GOT3 (cell line): ENCODE measurements around the gene RASSF7.
A peak's percentile ranks its signal among the peaks of the same experiment; 100 is the strongest.
"Not testable (repeated sequence)": the region's sequence is repeated elsewhere in the genome, so short reads cannot be mapped to it uniquely, and the experiment has no call there.

Experiments
- DNase-seq: peaks from one replicate; lab custom pipeline; 2025; ENCODE audit warnings: mixed read lengths; lab: John Stamatoyannopoulos, UW

The RASSF7 gene

DNA sequence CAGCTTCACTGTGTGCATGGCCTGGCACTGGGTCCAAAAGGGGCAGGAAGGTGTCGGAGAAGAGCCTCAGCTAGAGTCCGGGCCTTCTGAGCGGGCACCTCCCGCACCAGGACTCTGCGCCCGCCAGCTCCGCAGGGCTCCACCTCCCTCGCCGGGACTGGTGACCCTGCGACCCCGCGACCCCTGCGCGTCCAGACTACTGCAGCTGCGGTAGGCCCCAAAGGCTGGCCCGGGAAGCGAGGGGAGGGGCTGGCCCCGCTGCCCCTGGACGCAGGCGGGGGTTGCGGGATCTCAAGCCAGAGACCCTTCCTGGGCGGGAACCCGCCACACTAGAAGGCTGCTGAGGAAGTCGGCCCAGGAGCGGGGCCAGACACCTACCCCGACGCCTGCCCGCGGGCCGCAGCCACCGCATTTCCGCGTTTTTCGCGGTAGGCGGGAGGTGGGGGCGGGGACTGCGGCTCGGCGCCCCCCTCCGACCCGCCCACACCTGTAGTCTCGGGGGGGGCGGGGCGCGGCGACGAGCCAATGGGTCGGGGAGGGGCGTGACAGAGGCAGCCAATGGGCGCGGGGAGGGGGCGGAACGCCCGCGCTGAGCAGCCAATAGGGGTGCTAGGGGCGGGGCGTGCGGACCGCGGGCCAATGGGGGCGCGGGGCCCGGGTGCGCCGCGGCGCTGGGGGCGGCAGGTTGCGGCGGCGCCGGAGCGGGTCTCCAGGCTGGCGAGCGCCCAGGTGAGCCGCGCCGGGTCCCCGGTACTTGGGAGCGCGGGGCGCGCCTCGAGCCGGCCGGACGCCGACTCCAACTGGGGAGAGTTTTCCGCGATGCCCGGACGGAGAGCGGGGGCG, at the start of gene RASSF7, which contains the start of gene LMNTD2:
Gene RASSF7, plus strand, starts transcription at position 666 of the 843 bp plus-strand sequence. CDS start 799 bp downstream, outside the sequence.
Gene LMNTD2, minus strand, starts transcription at position 434 of the 843 bp plus-strand sequence. Its CDS starts 22 bp downstream, at position 412.
- DNase-seq = peak; percentile 43

- DNase-seq = no peak
Measured at GRCh38 chr11:512761-513595, 47.8 kb upstream of the RASSF7 start.

- DNase-seq = no peak
Measured at GRCh38 chr11:514606-515005, 46.2 kb upstream of the RASSF7 start.

GRCh38 chr11:515131-515530, 45.6 kb upstream of the RASSF7 start:
- DNase-seq = no peak

DNA sequence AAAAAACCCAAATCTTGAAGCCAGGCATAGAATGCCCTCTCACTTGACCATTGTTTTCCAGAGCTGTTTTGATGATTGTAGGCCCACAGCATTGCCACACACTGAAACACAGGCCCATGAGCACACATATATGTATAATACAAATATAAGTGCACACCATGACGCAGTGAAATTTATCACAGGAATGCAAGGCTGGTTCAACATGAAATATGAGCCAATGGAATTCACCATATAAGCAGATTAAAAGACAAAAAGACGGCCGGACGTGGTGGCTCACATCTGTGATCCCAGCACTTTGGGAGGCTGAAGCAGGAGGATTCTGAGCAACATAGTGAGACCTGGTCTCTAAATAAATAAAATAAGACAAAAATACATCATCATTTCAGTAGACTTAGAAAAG, 44.4 kb upstream of the RASSF7 start:
- DNase-seq = no peak

DNA sequence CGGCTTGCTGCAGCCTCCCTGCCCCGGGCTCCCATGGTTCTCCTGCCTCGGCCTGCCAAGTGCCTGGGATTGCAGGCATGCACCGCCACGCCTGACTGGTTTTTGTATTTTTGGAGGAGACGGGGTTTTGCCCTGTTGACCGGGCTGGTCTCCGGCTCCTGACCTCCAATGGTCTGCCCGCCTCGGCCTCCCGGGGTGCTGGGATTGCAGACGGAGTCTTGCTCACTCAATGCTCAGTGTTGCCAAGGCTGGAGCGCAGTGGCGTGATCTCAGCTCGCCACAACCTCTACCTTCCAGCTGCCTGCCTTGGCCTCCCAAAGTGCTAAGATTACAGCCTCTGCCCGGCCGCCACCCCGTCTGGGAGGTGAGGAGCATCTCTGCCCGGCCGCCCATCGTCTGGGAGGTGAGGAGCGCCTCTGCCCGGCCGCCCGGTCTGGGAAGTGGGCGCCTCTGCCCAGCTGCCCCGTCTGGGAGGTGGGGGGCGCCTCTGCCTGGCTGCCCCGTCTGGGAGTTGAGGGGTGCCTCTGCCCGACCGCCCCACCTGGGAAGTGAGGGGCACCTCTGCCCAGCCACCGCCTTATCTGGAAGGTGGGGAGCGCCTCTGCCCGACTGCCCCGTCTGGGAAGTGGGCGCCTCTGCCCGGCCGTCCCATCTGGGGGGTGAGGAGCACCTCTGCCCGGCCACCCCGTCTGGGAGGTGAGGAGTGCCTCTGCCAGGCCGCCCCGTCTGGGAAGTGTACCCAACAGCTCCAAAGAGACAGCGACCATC, 43.7 kb upstream of the RASSF7 start:
- not testable (repeated sequence) for DNase-seq

- peak; percentile 80 for DNase-seq
Measured at GRCh38 chr11:518463-519202, 42.1 kb upstream of the RASSF7 start.

DNA sequence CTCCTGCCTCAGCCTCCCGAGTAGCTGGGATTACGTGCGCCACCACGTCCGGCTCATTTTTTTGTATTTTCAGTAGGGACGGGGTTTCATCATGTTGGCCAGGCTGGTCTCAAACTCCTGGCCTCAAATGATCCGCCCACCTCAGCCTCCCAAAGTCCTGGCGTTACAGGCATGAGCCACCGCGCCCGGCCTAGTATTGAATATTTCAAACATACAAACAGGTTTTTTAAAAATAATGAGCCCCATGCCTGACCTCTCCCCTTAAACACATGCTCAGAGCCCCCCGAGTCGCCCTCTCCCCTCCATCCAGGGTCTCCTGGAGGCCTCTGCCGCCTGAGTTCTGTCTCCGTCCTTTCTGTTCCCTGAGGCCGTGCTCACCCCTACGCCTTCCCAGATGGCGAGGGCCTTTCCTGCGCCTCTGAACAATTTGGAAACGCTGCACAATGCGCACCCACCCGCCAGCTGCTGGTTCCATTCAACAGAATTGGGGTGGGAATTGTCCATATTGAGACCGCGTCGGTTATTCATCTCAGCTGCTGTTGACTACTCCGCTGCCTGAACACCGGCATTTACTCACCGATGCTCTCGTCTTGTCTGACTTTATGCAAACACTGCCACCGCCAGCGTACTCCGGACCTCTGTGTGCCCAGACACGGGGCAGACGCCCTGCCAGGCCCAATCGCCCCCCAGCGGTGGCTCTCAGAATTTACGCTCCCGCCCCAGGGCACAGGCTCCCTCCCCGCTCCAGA, 40.2 kb upstream of the RASSF7 start:
- no peak for DNase-seq

DNA sequence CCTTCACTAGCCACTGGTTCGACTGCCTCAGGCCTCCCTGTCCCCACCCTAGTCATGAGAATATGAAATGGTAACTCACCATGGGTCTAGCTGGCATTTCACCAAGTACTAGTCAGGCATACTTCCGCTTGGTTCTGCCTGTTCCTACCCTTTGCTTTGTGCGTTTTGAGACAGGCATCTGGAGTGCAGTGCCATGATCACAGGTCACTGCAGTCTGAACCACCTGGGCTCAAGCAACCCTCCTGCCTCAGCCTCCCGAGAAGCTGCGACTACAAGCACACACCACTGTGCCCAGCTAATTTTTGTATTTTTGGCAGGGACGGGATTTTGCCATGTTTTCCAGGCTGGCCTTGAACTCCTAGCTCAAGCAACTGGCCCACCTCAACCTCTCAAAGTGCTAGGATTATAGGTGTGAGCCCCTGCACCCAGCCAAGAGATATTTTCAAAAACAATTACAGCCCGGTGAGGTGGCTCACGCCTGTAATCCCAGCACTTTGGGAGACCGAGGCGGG, 39.5 kb upstream of the RASSF7 start:
- DNase-seq = no peak

DNA sequence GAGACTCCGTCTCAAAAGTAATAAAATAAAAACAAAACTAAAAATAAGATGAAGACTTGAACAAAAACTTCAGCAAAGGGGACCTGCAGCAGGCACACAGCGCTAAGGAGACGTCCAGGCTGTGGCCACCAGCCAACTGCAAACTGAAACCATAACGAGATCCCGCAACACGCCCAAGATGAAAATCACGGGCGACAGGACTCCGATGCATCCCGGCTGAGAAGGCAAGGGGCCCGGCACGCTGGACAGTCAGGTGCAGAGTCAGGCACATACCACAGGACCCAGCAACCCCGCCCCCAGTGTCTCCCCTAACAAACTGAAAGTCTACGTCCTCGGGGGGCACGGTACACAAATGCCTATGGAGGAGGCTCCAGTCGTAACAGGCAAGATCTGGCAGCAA, 34.6 kb upstream of the RASSF7 start:
- no peak for DNase-seq

- no peak for DNase-seq
Measured at GRCh38 chr11:528166-528814, 32.5 kb upstream of the RASSF7 start.

GRCh38 chr11:528815-529727, 31.7 kb upstream of the RASSF7 start:
- no peak for DNase-seq

GRCh38 chr11:529728-530411, 30.9 kb upstream of the RASSF7 start:
- no peak for DNase-seq

DNA sequence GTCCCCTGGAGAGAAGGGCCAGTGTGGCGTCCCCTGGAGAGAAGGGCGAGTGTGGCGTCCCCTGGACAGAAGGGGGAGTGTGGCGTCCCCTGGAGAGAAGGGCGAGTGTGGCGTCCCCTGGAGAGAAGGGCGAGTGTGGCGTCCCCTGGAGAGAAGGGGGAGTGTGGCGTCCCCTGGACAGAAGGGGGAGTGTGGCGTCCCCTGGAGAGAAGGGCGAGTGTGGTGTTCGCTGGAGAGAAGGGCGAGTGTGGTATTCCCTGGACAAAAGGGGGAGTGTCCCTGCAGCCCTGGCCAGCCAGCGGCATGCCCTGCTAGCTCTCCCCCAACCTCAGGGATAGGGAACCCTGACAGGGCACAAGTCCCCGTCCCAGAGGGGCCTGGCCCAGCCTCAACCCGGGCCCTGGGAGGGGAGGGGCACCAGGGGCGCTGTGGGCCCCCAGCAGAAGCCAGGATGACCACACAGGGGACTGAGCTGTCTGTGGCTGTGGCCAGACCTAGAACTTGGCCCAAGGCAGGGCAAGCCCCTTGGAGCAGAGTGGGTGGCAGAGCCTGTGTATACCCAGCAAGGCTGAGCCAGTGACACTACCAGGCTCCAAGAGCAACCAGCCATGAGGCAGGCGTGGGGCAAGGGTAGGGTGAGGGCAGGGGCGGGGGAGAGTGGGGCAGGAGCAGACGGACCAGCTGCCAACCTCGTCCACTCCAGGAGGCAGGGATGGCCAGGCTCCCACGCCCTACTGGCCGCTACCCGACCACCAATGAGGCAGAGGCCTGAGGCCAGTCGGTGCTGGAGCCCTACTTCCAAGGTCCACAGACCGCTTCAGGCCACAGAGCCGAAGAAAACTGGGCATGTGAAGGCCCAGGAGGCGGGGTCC, 29.6 kb upstream of the RASSF7 start:
- DNase-seq = no peak

DNA sequence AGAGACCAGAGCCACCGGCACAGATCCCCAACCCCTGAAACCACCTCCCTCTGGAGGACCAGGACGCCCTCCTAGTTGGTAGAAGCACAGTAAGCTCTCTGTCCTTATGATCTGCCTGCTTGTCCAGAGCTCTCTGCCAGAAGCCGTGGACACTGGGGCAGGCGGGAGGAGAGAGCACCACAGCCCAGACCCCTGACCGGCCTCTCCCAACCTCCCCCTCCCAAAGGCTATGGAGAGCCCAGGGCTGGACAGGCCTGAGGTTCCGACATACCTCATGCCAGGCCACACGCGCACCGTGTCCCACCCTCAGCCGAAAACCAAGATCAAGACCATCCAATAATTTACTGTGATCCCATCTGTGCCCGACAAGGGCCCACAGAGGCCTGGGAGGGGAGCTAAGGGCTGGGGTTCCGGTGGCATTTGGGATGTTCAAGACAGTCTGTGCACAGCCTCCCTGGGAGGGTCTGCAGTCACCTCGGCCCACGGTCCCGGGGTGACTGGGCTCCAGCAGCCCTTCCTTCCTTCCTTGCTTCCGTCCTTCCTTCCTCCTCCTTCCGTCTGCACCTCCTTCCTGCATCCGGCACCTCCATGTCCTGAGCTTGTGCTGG, 28.7 kb upstream of the RASSF7 start:
- no peak for DNase-seq

- DNase-seq = no peak
Measured at GRCh38 chr11:532527-532985, 28.2 kb upstream of the RASSF7 start.
